Spinal cord (tissue), 10 donors: ENCODE results near the gene SLC39A10. TPM values are rescaled to one million over a fixed set of nuclear protein-coding genes. Genes with fewer than 3 reads are reported as not detected.

Source experiments
- DNase-seq, 6 donors: peaks; one replicate each; pipeline versions ENCODE4 v3.0.0 to v3.0.0-alpha.2; 2013 to 2015; ENCODE audit warnings: low spot score in 6 of 6, low read depth in 4 of 6
- H3K27ac ChIP-seq: one replicate; pipeline ENCODE4 v1.5.1; 2013; ENCODE audit warnings: low read depth, low read length, control low read depth
- H3K27me3 ChIP-seq: one replicate; pipeline ENCODE4 v1.6.1; 2013; ENCODE audit warnings: low read length; ENCODE audit not compliant: control insufficient read depth, insufficient read depth
- H3K36me3 ChIP-seq: one replicate; pipeline ENCODE4 v1.6.1; 2013; ENCODE audit warnings: low read length; ENCODE audit not compliant: control insufficient read depth, insufficient read depth
- H3K4me1 ChIP-seq: one replicate; pipeline ENCODE4 v1.6.1; 2013; ENCODE audit warnings: low read length; ENCODE audit not compliant: control insufficient read depth, insufficient read depth
- H3K4me3 ChIP-seq: one replicate; pipeline ENCODE4 v1.5.1; 2013; ENCODE audit warnings: low read depth, low read length, control low read depth
- H3K9me3 ChIP-seq: one replicate; pipeline ENCODE4 v1.6.1; 2013; ENCODE audit warnings: low read length; ENCODE audit not compliant: control insufficient read depth, insufficient read depth
- WGBS: methylation state at CpG from one replicate; pipeline ENCODE4 v1.1.5; 2013; ENCODE audit warnings: missing lambda C conversion rate; ENCODE audit not compliant: insufficient coverage; 5-methylcytosine and 5-hydroxymethylcytosine counted together
- polyA plus RNA-seq, 2 donors: library from polyadenylated mRNA; unstranded; fragments of 120-200 nt; gene quantifications; one replicate each; pipeline ENCODE4 v1.2.1, GENCODE V29; 2013; ENCODE audit not compliant: insufficient read length in 2 of 2
- total RNA-seq, 2 donors: library from RNA; depleted of rRNA in 1 of 2; stranded (reverse); fragments of 120-200 nt in 1 of 2; fragments of >200 nt in 1 of 2; gene quantifications; one replicate each; pipeline versions ENCODE4 v1.2.3 to v1.2.4, GENCODE V29; 2013 to 2014
- donor health status: healthy.

Gene SLC39A10
- total and polyA plus RNA-seq, 4 donors: 67.2 to 113 (median 90.3) TPM

DNA sequence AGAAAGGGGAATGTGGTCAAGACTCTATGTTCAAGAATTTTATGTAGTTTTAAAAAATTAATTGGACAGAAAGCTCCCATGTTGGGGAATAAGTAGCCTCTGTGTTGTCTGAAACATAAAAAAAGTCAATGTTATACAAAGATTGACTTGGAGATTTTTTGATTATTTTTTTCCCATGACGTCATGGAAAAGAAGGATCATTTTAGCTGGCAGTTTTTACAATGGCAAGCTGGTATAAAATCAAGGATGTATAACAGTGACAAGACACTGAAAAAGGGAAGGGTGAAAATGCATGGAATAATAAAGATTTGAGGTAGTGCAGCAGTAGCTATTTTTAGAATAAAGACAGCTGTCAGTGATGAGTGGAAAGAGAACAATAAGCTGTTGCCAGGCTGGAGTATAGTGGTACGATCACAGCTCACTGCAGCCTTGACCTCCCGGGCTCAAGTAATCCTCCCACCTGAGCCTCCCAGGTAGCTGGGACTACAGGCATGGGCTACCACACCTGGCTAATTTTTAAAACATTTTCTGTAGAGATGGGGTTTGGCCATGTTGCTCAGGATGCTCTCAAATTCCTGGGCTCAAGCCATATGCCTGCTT is 9.2 kb downstream of the SLC39A10 start:
- Histone ChIP-seq H3K4me1 (no peaks in the 10 kb centered on the region), H3K9me3 (no peaks in the 10 kb centered on the region), H3K36me3 (no peaks in the 10 kb centered on the region), H3K4me3 (no peak overlapping the region), H3K27me3 (no peaks in the 10 kb centered on the region), H3K27ac (no peak overlapping the region)
- 63% methylated on average over 1 of the region's 3 CpGs for WGBS
- DNase-seq: no peak

GRCh38 chr2:195667974-195668373 is 10.9 kb downstream of the SLC39A10 start:
- no peaks in the 10 kb centered on the region for H3K36me3 ChIP-seq
- no peak for DNase-seq
- H3K4me1 ChIP-seq: no peaks in the 10 kb centered on the region
- no peak overlapping the region for H3K4me3 ChIP-seq
- H3K27me3 ChIP-seq: no peaks in the 10 kb centered on the region
- H3K9me3 ChIP-seq: no peaks in the 10 kb centered on the region
- H3K27ac ChIP-seq: no peak overlapping the region

- H3K36me3 ChIP-seq: no peaks in the 10 kb centered on the region
- no peaks in the 10 kb centered on the region for H3K27me3 ChIP-seq
- no peak overlapping the region for H3K4me3 ChIP-seq
- H3K27ac ChIP-seq: no peak overlapping the region
- no peaks in the 10 kb centered on the region for H3K9me3 ChIP-seq
- no peak for DNase-seq
- no peaks in the 10 kb centered on the region for H3K4me1 ChIP-seq
Observed at GRCh38 chr2:195670191-195670590, 13.2 kb downstream of the SLC39A10 start.

GRCh38 chr2:195671563-195671962 is 14.5 kb downstream of the SLC39A10 start:
- Histone ChIP-seq H3K27me3 (no peaks in the 10 kb centered on the region), H3K9me3 (no peaks in the 10 kb centered on the region), H3K27ac (no peak overlapping the region), H3K4me3 (no peak overlapping the region), H3K4me1 (no peaks in the 10 kb centered on the region), H3K36me3 (no peaks in the 10 kb centered on the region)
- no peak for DNase-seq
- no CpG with 5 or more reads among the region's 4 CpGs for WGBS

- Histone ChIP-seq H3K4me1 (no peaks in the 10 kb centered on the region), H3K27ac (no peak overlapping the region), H3K4me3 (no peak overlapping the region), H3K27me3 (no peaks in the 10 kb centered on the region), H3K9me3 (no peaks in the 10 kb centered on the region), H3K36me3 (no peaks in the 10 kb centered on the region)
- WGBS: no CpG with 5 or more reads among the region's 4 CpGs
- no peak for DNase-seq
Observed at GRCh38 chr2:195672674-195673073, 15.6 kb downstream of the SLC39A10 start.

DNA sequence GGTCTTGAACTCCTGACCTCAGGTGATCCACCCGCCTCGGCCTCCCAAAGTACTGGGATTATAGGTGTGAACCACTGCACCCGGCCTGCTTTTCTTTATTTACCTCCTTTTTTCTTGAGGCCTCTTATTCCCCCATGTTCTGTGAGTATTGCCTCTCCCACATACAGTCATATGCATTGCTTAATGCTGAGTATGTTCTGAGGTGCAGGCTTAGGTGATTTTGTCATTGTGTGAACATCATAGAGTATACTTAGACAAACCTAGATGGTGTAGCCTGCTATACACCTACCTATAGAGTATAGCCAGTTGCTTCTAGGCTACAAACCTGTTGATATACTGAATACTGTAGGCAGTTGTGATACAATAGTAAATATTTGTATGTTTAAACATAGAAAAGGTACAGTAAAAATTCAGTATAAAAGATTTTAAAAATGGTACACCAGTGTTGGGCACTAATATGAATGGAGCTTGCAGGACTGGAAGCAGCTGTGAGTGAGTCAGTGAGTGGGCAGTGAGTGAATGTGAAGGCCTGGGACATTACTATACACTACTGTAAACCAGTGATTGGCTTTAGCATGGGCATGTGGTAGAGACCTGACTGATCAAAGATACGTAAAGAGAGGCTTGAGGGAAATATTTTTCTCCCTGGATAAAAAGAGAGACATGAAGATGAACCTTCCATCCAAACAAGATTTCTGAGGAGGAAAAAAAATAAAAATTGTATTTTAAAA is 17.6 kb downstream of the SLC39A10 start:
- no peaks in the 10 kb centered on the region for H3K27me3 ChIP-seq
- no peaks in the 10 kb centered on the region for H3K4me1 ChIP-seq
- DNase-seq: no peak
- H3K4me3 ChIP-seq: no peak overlapping the region
- WGBS: no CpG with 5 or more reads among the region's 4 CpGs
- H3K27ac ChIP-seq: no peak overlapping the region
- H3K36me3 ChIP-seq: no peaks in the 10 kb centered on the region
- H3K9me3 ChIP-seq: no peaks in the 10 kb centered on the region

GRCh38 chr2:195675783-195676427 is 18.9 kb downstream of the SLC39A10 start:
- H3K27ac ChIP-seq: no peak overlapping the region
- H3K4me1 ChIP-seq: no peaks in the 10 kb centered on the region
- no peaks in the 10 kb centered on the region for H3K9me3 ChIP-seq
- H3K4me3 ChIP-seq: no peak overlapping the region
- no peaks in the 10 kb centered on the region for H3K36me3 ChIP-seq
- H3K27me3 ChIP-seq: no peaks in the 10 kb centered on the region
- WGBS: 100% methylated on average over 1 of the region's 7 CpGs
- no peak for DNase-seq

DNA sequence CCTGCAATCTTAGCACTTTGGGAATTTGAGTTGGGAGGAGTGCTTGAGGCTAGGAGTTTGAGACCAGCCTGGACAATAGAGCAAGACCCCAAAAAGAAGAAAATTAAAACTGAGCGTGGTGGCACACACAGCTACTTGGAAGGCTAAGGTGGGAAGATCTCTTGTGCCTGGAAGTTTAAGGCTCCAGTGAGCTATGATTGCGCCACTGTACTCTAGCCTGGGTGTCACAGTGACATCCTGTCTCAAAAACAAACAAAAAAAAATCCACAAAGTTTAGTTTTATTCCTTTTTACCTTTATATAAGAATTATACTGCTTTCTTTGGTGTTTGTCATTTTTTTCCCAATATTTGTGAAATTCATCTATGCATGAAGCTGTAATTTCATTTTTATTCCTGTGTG is 20.3 kb downstream of the SLC39A10 start:
- no peaks in the 10 kb centered on the region for H3K27me3 ChIP-seq
- no peak overlapping the region for H3K27ac ChIP-seq
- H3K36me3 ChIP-seq: no peaks in the 10 kb centered on the region
- no peak for DNase-seq
- H3K9me3 ChIP-seq: no peaks in the 10 kb centered on the region
- no peak overlapping the region for H3K4me3 ChIP-seq
- H3K4me1 ChIP-seq: no peaks in the 10 kb centered on the region
- WGBS: no CpG with 5 or more reads among the region's 2 CpGs

DNA sequence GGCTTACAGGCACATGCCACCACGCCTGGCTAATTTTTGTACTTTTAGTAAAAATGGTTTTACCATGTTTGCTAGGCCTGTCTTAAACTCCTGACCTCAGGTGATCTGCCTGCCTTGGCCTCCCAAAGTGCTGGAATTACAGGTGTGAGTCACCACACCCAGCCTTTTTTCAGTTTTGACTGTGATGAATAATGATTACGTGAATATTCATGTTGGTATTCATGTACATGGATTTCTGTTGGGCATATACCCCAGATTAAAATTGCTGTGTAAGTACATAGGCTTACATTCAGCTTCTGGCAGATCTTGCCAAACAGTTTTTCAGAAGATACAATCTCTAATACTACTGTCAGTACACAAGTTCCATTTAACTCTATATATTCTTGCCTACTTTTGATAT is 20.9 kb downstream of the SLC39A10 start:
- Histone ChIP-seq H3K27me3 (no peaks in the 10 kb centered on the region), H3K4me1 (no peaks in the 10 kb centered on the region), H3K36me3 (no peaks in the 10 kb centered on the region), H3K4me3 (no peak overlapping the region), H3K9me3 (no peaks in the 10 kb centered on the region), H3K27ac (no peak overlapping the region)
- WGBS: 100% methylated on average over 2 of the region's 2 CpGs
- DNase-seq: no peak

- no peak overlapping the region for H3K27ac ChIP-seq
- H3K9me3 ChIP-seq: no peaks in the 10 kb centered on the region
- no peaks in the 10 kb centered on the region for H3K27me3 ChIP-seq
- H3K4me1 ChIP-seq: no peaks in the 10 kb centered on the region
- no peaks in the 10 kb centered on the region for H3K36me3 ChIP-seq
- H3K4me3 ChIP-seq: no peak overlapping the region
- WGBS: no CpG with 5 or more reads among the region's 1 CpG
- DNase-seq: no peak
Observed at GRCh38 chr2:195682077-195682476, 25.1 kb downstream of the SLC39A10 start.
